H1 (cell line): ENCODE data around the gene SMARCC1. TPM values are rescaled to one million over a fixed set of nuclear protein-coding genes. Genes with fewer than 3 reads are reported as not detected.

Source experiments
- CTCF ChIA-PET: fragments of 300-600 bp; sonication (Branson Sonifier 250); formaldehyde crosslinking; loops from one replicate; lab custom pipeline; 2021; ENCODE audit not compliant: partially characterized antibody; lab: Charles Lee
- POLR2A ChIA-PET: fragments of 300-600 bp; sonication (Branson Sonifier 250); formaldehyde crosslinking; loops from one replicate; lab custom pipeline; 2021; ENCODE audit warnings: inconsistent platforms; ENCODE audit not compliant: partially characterized antibody; lab: Charles Lee
- DNase-seq, 2 experiments: peaks; one replicate each; pipeline versions ENCODE4 v3.0.0 to v3.0.0-alpha.2; 2010 to 2022; ENCODE audit warnings: low spot score in 2 of 2, low read depth in 1 of 2, mixed read lengths in 1 of 2
- FAIRE-seq: peaks from 2 replicates; lab custom pipeline; 2011; peaks lifted over from hg19 to GRCh38; lab: Jason Lieb, UNC
- H2AFZ ChIP-seq: 2 replicates; pipeline ENCODE4 v1.8.1; 2012; ENCODE audit warnings: low read length, inconsistent platforms
- H2AK5ac ChIP-seq: 2 replicates; pipeline ENCODE4 v1.6.1; 2013; ENCODE audit warnings: low read depth, low read length
- H2BK120ac ChIP-seq: replicated peaks from 2 replicates; pipeline ENCODE3; 2013; ENCODE audit warnings: low read depth, low read length, inconsistent platforms
- H2BK12ac ChIP-seq: 2 replicates; pipeline ENCODE4 v1.6.1; 2013; ENCODE audit warnings: low read depth, low read length
- H2BK15ac ChIP-seq: 2 replicates; pipeline ENCODE4 v1.6.1; 2013; ENCODE audit warnings: low read length
- H2BK20ac ChIP-seq: 2 replicates; pipeline ENCODE4 v1.6.1; 2013; ENCODE audit warnings: low read length
- H2BK5ac ChIP-seq: 2 replicates; pipeline ENCODE4 v1.6.1; 2013; ENCODE audit warnings: low read depth, low read length
- H3K14ac ChIP-seq: 2 replicates; pipeline ENCODE4 v1.6.1; 2013; ENCODE audit warnings: inconsistent platforms; ENCODE audit not compliant: insufficient read length
- H3K18ac ChIP-seq: 2 replicates; pipeline ENCODE4 v1.6.1; 2013; ENCODE audit warnings: low read length; ENCODE audit errors: extremely low read depth
- H3K23ac ChIP-seq: 2 replicates; pipeline ENCODE4 v1.6.1; 2013; ENCODE audit warnings: inconsistent platforms; ENCODE audit not compliant: insufficient read length
- H3K23me2 ChIP-seq: 2 replicates; pipeline ENCODE4 v1.6.1; 2013; ENCODE audit warnings: low read depth, low read length
- H3K27ac ChIP-seq: 2 replicates; pipeline ENCODE4 v1.6.1; 2011; ENCODE audit warnings: low read depth, low read length, inconsistent platforms
- H3K27me3 ChIP-seq, 4 experiments: replicated peaks in 1 of 4; 1 replicate in 1 of 4; 2 replicates in 3 of 4; pipeline versions ENCODE4 v1.6.1 to v1.8.1; 2011 to 2013; ENCODE audit warnings: low read length in 3 of 4, mild to moderate bottlenecking in 3 of 4, inconsistent platforms in 2 of 4, mixed read lengths in 2 of 4, moderate library complexity in 1 of 4; ENCODE audit not compliant: control insufficient read depth in 3 of 4, insufficient read depth in 3 of 4; ENCODE audit errors: extremely low read depth in 1 of 4
- H3K36me3 ChIP-seq, 4 experiments: 2 replicates each; pipeline versions ENCODE4 v1.6.1 to v1.8.1; 2011 to 2013; ENCODE audit warnings: mild to moderate bottlenecking in 4 of 4, low read length in 3 of 4, moderate library complexity in 2 of 4, control low read depth in 1 of 4, inconsistent platforms in 1 of 4; ENCODE audit not compliant: insufficient read depth in 4 of 4, control insufficient read depth in 2 of 4
- H3K4ac ChIP-seq: replicated peaks from 2 replicates; pipeline ENCODE3; 2013; ENCODE audit warnings: low read length, low read depth, mixed read lengths, inconsistent platforms; ENCODE audit not compliant: insufficient read length
- H3K4me1 ChIP-seq, 4 experiments: replicated peaks in 1 of 4; 1 replicate in 1 of 4; 2 replicates in 3 of 4; pipeline versions ENCODE4 v1.6.1 to v1.8.1; 2011 to 2013; ENCODE audit warnings: low read length in 3 of 4, inconsistent platforms in 2 of 4, mixed read lengths in 1 of 4; ENCODE audit not compliant: insufficient read depth in 4 of 4, control insufficient read depth in 3 of 4
- H3K4me2 ChIP-seq, 2 experiments: 2 replicates each; pipeline versions ENCODE4 v1.6.1 to v1.8.1; 2011 to 2013; ENCODE audit warnings: low read depth in 2 of 2, low read length in 2 of 2, control low read depth in 1 of 2, inconsistent platforms in 1 of 2, mild to moderate bottlenecking in 1 of 2; ENCODE audit not compliant: insufficient read depth in 1 of 2
- H3K4me3 ChIP-seq, 4 experiments: fragments of 200-600, 300-600 bp in 1 of 4; sonication (generic), shearing (Covaris generic), sonication (Bioruptor Twin) in 1 of 4; 2 replicates each; pipeline versions ENCODE4 v1.5.1 to v1.8.1; 2011 to 2016; ENCODE audit warnings: low read length in 4 of 4, low read depth in 3 of 4, control low read depth in 2 of 4, inconsistent platforms in 2 of 4, mild to moderate bottlenecking in 2 of 4, mixed read lengths in 1 of 4, moderate library complexity in 1 of 4; ENCODE audit not compliant: insufficient read depth in 2 of 4; ENCODE audit errors: extremely low read depth in 1 of 4
- H3K56ac ChIP-seq: replicated peaks from 2 replicates; pipeline ENCODE3; 2013; ENCODE audit warnings: low read depth, mild to moderate bottlenecking, mixed read lengths, low read length, inconsistent platforms; ENCODE audit not compliant: insufficient read length
- H3K79me1 ChIP-seq: 2 replicates; pipeline ENCODE4 v1.6.1; 2013; ENCODE audit warnings: low read depth, low read length, control low read depth
- H3K79me2 ChIP-seq, 2 experiments: 2 replicates each; pipeline versions ENCODE4 v1.6.1 to v1.8.1; 2012 to 2013; ENCODE audit warnings: low read length in 2 of 2, mild to moderate bottlenecking in 2 of 2, inconsistent platforms in 1 of 2; ENCODE audit not compliant: insufficient read depth in 2 of 2, control insufficient read depth in 1 of 2
- H3K9ac ChIP-seq, 4 experiments: replicated peaks in 1 of 4; 1 replicate in 1 of 4; 2 replicates in 3 of 4; pipeline versions ENCODE4 v1.6.1 to v1.8.1; 2011 to 2013; ENCODE audit warnings: low read depth in 3 of 4, low read length in 3 of 4, control low read depth in 2 of 4, mild to moderate bottlenecking in 2 of 4, moderate library complexity in 2 of 4, inconsistent platforms in 1 of 4; ENCODE audit errors: extremely low read depth in 1 of 4
- H3K9me3 ChIP-seq, 2 experiments: 2 replicates each; pipeline versions ENCODE4 v1.6.1 to v1.8.1; 2012 to 2013; ENCODE audit warnings: mild to moderate bottlenecking in 2 of 2, moderate library complexity in 2 of 2, control low read depth in 1 of 2, inconsistent platforms in 1 of 2, low read depth in 1 of 2, low read length in 1 of 2, mixed read lengths in 1 of 2; ENCODE audit not compliant: insufficient read depth in 2 of 2
- H4K20me1 ChIP-seq, 2 experiments: replicated peaks in 1 of 2; 2 replicates each; pipeline versions ENCODE3 to v1.8.1; 2011 to 2013; ENCODE audit warnings: inconsistent platforms in 2 of 2, low read length in 2 of 2, mild to moderate bottlenecking in 1 of 2; ENCODE audit not compliant: insufficient read depth in 2 of 2, control insufficient read depth in 1 of 2
- H4K5ac ChIP-seq: 2 replicates; pipeline ENCODE4 v1.6.1; 2013; ENCODE audit warnings: low read length, low read depth, mixed read lengths, inconsistent platforms; ENCODE audit not compliant: insufficient read length
- H4K8ac ChIP-seq: 2 replicates; pipeline ENCODE4 v1.8.0; 2013; ENCODE audit warnings: mild to moderate bottlenecking, moderate library complexity, low read length, inconsistent platforms; ENCODE audit not compliant: insufficient read depth; ENCODE audit errors: extremely low read depth
- H4K91ac ChIP-seq: replicated peaks from 2 replicates; pipeline ENCODE3; 2013; ENCODE audit warnings: low read length, mixed read lengths, inconsistent platforms; ENCODE audit not compliant: insufficient read length
- ASH2L ChIP-seq: fragments of 200-600, 300-600 bp; sonication (generic); IDR thresholded peaks from one replicate; pipeline ENCODE4 v1.7.1; 2017; ENCODE audit warnings: low read length
- CBX5 ChIP-seq: fragments of 300-800, 300-1000 bp; sonication (generic); IDR thresholded peaks from 2 replicates; pipeline ENCODE4 v1.7.1; 2016; ENCODE audit warnings: antibody characterized with exemption, low read length, low read depth
- CHD1 ChIP-seq: IDR thresholded peaks from 2 replicates; pipeline ENCODE4 v1.6.1; 2012; ENCODE audit warnings: low read depth, low read length, improper control_type of control experiment
- CREB1 ChIP-seq: IDR thresholded peaks from 2 replicates; pipeline ENCODE4 v1.6.1; 2012; ENCODE audit warnings: inconsistent platforms
- EGR1 ChIP-seq: IDR thresholded peaks from 2 replicates; pipeline ENCODE4 v1.6.1; 2011; ENCODE audit warnings: low read depth, low read length, borderline replicate concordance
- HDAC2 ChIP-seq, 2 experiments: fragments of 300-600 bp in 1 of 2; sonication (generic) in 1 of 2; IDR thresholded peaks; 2 replicates each; pipeline ENCODE4 v1.6.1; 2011 to 2012; ENCODE audit warnings: low read depth in 2 of 2, low read length in 2 of 2, mild to moderate bottlenecking in 2 of 2, moderate library complexity in 2 of 2, borderline replicate concordance in 1 of 2, inconsistent platforms in 1 of 2
- KDM4A ChIP-seq: IDR thresholded peaks from one replicate; pipeline ENCODE4 v1.7.1; 2012; ENCODE audit warnings: low read depth, mild to moderate bottlenecking, moderate library complexity, low read length, inconsistent platforms; ENCODE audit not compliant: severe bottlenecking
- KDM5A ChIP-seq: fragments of 200-600 bp; IDR thresholded peaks from 2 replicates; pipeline ENCODE4 v1.7.1; 2012; ENCODE audit warnings: mild to moderate bottlenecking, low read length, inconsistent platforms, mixed read lengths
- MAFK ChIP-seq: IDR thresholded peaks from 2 replicates; pipeline ENCODE4 v1.6.1; 2012; ENCODE audit warnings: low read depth, mild to moderate bottlenecking, improper control_type of control experiment, low read length
- MAX ChIP-seq: IDR thresholded peaks from 2 replicates; pipeline ENCODE4 v1.6.1; 2012; ENCODE audit warnings: inconsistent platforms
- RNF2 ChIP-seq: fragments of 200-900, 300-1000 bp; sonication (generic); IDR thresholded peaks from 2 replicates; pipeline ENCODE4 v1.7.1; 2016; ENCODE audit warnings: borderline replicate concordance, low read depth, mild to moderate bottlenecking, antibody characterized with exemption, low read length; ENCODE audit not compliant: poor library complexity, severe bottlenecking; ENCODE audit errors: missing control alignments
- TBP ChIP-seq: IDR thresholded peaks from 2 replicates; pipeline ENCODE4 v1.6.1; 2011; ENCODE audit warnings: low read depth, low read length, improper control_type of control experiment
- YY1 ChIP-seq: IDR thresholded peaks from 2 replicates; pipeline ENCODE4 v1.6.1; 2011; ENCODE audit warnings: low read depth, mild to moderate bottlenecking, low read length
- ZNF274 ChIP-seq: IDR thresholded peaks from 2 replicates; pipeline ENCODE4 v1.7.0; 2012; ENCODE audit warnings: low read length, borderline replicate concordance; ENCODE audit errors: extremely low read depth
- polyA plus RNA-seq, 7 experiments: library from polyadenylated mRNA; depleted of rRNA in 3 of 7; stranded (reverse) in 5 of 7; unstranded in 2 of 7; fragments of >200 nt in 5 of 7; fragments of 200-250 nt in 2 of 7; gene quantifications; 1 replicate in 5 of 7; 2 replicates in 1 of 7; 4 replicates in 1 of 7; pipeline versions ENCODE4 v1.2.1 to v1.2.3, GENCODE V29; 2011 to 2013; ENCODE audit warnings: missing spikeins in 2 of 7, mixed read lengths in 2 of 7
- total RNA-seq: library from RNA; stranded (reverse); fragmentation: NEBNext Ultra II Directional; extraction: Animal tissue kit (Norgen Biotek cat#: 25700); gene quantifications from 2 replicates; pipeline ENCODE4 v1.2.1, GENCODE V29; 2021

Gene SMARCC1
- total and polyA plus RNA-seq, 2 of the 8 experiments (the other 6 are each of a cell fraction or from before 2014, with no cell fraction given): 64.1 to 335 TPM

GRCh38 chr3:47612178-47612577 lies 169.5 kb downstream of the SMARCC1 start:
- Histone ChIP-seq H2BK5ac (no peak overlapping the region), H3K36me3 (peaks cover 25 to 70% (median 53%) of the 10 kb centered on the region in 4 experiments), H3K4me1 (no peaks in the 10 kb centered on the region), H3K56ac (no peak overlapping the region), H2BK15ac (no peak overlapping the region), H4K91ac (no peak overlapping the region), H4K5ac (no peak overlapping the region), H4K20me1 (peaks cover 0 to 3% of the 10 kb centered on the region in 2 experiments), H2AK5ac (no peak overlapping the region), H2AFZ (no peak overlapping the region), H3K79me2 (no peaks in the 10 kb centered on the region), H2BK20ac (no peak overlapping the region), H3K27ac (no peak overlapping the region), H3K23me2 (no peaks in the 10 kb centered on the region), H3K4me2 (no peak overlapping the region), H3K14ac (no peak overlapping the region), H2BK12ac (no peak overlapping the region), H3K9ac (no peak overlapping the region), H3K4ac (no peak overlapping the region), H3K4me3 (no peak overlapping the region), H2BK120ac (no peak overlapping the region), H3K27me3 (no peaks in the 10 kb centered on the region), H4K8ac (no peak overlapping the region), H3K79me1 (no peaks in the 10 kb centered on the region), H3K18ac (no peak overlapping the region), H3K23ac (no peak overlapping the region), H3K9me3 (no peaks in the 10 kb centered on the region)
- DNase-seq (no peak), FAIRE-seq (no peak)
- ChIA-PET POLR2A (no interaction called here), CTCF (interaction anchor here (1.1 to 2.5 kb wide), 2 partner anchors 21 to 90 kb away, joined by 3 to 11 read pairs; no protein-coding TSS in a partner anchor)
- no peak for TF ChIP-seq EGR1
- TF ChIP-seq ASH2L: no peak
- TF ChIP-seq RNF2: no peak
- no peak for TF ChIP-seq CHD1
- no peak for TF ChIP-seq TBP
- no peak for TF ChIP-seq CREB1
- TF ChIP-seq ZNF274: no peak
- no peak for TF ChIP-seq KDM5A
- TF ChIP-seq MAX: no peak
- no peak for TF ChIP-seq MAFK
- no peak for TF ChIP-seq KDM4A
- TF ChIP-seq YY1: no peak
- no peak for TF ChIP-seq HDAC2 (IDR thresholded peaks at IDR 0.05; ENCODE audit: borderline replicate concordance in 1 of 2, low read depth in 2 of 2, low read length in 2 of 2)
- no peak for TF ChIP-seq CBX5
